Stimulated activated CD8-positive, alpha-beta memory T cell treated with anti-CD3 and anti-CD28 coated beads, Interleukin-4, amount 100 ng/mL, for 48 hours (primary cell): Measurements from ENCODE around the gene KAZN.

Experiments used
- DNase-seq: peaks from one replicate; pipeline ENCODE4 v3.0.0-alpha.2; 2020

KAZN gene

DNA sequence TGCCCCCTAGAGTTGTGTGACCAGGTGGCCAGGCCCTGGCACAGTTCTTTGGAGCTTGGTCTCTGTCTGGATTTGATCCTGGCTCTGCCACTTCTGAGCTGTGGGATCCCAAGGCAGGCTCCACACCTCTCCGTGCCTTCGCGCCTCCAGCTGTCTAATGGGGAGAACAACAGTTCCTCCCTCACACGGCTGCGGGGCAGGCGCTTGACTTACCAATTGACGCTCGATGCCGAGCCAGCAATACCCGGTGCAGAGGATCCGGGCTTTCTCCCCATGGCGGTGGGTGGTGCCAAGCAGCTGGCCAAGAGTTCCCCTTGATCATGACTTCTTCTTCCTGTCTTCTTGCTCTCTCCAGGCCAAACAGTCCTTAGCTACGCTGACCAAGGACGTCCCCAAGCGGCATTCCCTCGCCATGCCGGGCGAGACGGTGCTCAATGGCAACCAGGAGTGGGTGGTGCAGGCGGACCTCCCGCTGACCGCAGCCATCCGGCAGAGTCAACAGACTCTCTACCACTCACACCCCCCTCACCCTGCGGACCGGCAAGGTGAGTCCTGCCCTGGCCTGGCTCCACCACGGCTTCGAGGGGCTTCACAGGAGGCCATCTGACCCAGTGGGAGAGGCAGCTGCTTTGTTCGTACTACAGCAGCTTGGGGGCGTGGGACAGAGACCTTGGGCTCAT, 457.4 kb downstream of the KAZN start:
- DNase-seq: no peak

DNA sequence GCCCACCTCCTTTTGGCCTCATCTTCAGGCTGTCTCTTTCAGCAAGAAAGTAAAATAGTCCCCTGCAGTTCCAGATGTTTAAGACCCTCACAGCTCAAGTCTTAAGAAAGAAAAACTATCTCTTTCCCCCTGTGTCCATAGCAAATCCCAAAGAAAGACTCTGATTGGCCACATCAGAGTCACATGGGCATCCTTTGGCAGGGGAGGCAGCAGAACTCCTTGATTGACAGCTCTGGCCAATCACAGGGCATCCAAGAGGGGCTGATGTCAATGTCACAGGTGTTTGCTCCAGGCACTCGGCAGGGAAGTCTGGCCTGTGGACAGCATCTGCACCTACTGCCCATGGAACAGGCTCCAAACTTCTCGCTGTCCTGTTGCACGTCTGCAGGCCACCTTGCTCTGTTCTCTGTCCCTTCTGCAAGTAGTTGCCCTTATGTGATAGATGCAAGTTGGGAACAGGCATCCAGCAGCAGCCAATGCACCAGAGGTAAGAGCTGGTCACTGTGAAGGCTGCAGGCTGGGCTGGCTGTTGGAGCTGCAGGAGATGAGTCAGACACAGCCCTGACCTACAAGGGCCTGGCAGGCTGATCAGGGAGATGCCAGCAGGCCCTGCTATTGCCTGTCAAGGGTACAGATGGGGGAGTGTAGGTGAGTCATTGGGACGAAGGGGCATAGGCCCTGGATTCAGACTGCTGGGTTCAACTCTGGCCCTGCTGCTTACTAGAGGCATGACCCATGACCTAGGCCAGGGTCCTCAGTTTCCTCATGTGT, 458.2 kb downstream of the KAZN start:
- no peak for DNase-seq

DNA sequence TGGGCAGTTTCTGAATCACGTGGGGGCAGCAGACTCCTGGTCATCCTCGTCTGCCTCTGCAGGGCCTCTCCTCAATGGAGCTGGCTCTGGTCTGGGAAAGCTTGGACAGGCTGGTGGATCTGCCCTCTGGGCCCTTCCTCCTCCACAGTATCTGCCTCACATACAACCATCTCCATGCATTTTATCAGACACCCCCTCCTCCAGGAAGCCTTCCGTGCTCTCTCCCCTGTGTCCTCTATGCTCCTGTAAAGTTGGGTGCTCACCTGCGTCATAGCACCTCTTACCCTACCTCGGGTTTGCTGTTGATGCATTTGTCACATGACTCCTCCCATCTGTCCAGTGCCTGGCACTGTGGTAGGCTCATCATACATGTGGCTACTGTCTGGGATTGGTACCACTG, 459.3 kb downstream of the KAZN start:
- no peak for DNase-seq

DNA sequence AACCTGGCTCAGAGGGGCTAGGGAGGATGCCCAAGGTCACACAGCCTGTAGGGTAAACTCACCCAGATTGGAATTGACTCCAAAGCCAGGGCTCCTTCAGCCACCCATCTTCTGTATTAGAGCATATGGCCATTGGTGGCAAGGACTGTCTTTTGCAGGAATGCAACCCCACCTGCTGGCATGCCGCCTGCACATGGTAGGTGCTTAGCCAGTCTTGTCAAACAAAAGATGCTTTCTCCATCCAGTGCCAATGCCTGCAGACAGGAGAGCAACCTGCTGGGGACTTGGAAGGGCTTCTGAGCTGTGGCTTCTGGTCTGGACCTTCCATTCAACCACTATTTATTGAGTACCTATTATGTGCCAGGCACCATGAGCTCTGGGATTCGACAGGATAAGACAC, 459.8 kb downstream of the KAZN start:
- DNase-seq: no peak

DNA sequence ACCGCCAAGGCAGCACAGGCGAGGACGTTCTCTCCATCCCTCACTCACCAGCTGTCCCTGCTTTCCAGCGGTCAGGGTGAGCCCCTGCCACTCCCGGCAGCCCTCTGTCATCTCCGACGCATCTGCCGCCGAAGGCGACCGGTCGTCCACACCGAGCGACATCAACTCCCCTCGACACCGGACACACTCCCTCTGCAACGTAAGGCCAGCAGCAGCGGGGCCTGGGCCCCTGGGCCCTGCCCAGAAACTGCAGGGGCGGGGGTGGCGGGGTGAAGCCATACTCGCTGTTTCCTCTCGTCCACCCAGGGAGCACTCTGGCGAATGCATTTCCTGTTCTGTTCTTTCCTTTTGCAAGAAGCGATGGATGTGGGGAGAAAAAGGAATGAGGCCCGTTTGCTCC, 461.6 kb downstream of the KAZN start:
- no peak for DNase-seq

DNA sequence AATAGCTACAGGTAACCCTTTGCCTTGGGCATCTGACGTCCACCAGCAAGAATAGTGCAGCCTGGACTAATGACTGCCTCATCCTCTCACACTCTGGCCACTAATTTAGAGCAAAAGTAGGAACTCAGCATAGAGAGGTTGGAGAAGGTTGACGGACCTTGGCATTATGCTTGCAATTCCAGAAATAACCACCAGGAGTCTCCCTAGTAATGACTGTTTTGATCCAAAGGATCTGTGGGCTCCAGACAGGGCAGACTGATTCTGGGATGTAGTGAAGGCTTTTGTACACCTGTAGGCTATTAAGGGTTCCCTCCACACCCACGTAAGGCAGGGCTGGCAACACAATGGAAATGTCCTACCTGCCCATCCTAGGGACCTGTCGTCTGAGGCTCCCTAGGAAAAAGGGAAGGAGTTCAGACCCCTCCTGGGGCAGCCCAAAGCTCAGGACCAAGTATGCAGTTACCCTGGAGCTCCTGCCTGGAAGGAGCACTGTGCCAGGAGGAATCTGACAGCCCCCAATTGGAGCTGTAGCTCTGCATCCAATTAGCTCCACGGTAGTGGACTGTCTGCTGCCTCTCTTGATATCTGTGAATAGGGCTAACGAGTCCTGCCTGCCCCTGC, 464.1 kb downstream of the KAZN start:
- no peak for DNase-seq

DNA sequence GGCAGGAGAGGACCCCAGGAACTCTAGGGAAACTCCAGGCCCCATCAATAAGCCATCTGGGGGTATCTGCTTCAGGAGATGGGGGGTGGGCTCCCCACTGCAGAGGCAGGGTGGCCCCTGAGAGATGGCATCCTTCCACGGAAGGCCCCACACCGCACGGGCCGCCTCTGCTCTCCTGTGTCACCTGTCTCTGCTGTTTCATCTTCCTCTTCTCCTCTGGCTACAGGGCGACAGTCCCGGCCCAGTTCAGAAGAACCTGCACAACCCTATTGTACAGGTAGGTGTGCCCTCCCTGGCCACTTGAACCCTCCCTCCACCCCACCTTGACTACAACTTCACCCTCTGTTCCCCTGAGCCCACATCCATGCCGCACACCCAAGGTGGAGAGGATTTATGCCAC, 464.9 kb downstream of the KAZN start:
- DNase-seq: no peak

DNA sequence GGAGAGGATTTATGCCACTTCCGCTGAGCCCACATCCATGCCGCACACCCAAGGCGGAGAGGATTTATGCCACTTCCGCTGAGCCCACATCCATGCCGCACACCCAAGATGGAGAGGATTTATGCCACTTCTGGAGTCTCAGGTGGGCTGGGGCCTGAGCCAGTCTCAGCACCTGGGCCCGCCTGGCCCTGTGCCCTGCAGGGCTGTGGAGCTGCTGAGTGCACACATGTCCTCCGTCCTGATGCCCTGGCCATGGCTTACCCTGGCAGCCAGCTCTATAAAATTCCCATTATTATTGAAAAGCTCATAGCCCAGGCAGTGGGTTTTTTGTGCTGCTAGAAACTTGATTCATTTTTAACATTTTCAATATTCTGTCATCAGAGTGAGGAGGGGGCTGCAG, 465.3 kb downstream of the KAZN start:
- DNase-seq: no peak

DNA sequence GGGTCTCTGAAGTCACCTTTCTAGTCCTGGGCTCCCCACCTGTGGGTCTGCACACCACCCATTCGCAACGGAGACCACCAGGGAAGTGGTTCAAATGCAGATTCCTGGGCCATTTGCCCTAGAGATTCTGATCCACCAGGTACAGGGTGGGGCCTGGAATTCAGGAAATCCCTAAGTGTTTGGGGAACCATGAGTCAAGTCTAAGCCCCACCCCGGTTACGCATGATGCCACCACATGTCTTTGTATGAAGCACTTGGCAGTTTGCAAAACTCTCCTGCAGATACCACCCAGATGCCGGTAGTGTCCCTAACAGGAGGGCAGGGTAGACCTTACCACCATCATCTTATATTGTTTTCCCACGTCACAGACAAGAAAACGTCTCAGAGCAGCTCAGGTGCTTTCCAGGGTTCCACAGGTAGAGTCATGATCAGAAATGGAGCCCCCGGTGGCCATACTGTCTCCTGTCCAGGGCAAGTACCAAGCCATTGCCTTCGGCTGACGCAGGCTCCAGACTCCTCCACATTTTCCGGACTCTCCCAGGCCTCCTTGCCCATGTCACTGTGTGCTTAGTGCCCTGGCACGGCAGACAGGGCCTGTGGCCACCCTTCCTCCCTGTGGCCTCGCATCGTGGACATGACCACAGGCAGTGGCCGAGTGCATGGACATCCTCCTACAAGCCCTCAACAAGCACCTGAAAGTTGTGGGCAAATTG, 465.9 kb downstream of the KAZN start:
- DNase-seq: no peak

DNA sequence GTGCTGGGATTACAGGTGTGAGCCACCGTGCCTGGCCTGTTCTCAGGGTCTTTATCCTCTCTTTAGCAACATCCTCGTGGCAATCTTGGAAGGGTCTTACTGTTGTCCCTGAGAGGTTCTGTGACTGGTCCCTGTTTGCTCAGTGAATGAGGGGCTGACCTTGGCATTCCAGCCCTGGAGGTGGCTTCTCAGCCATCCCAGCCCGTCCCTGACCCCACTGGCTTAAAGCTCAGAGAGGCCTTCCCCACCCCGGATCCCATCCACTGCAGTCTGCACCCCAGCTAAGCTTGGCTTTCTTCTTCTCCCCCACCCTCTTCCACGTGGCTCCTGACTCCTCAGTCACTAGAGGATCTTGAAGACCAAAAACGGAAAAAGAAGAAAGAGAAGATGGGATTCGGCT, 466.8 kb downstream of the KAZN start:
- DNase-seq: no peak

DNA sequence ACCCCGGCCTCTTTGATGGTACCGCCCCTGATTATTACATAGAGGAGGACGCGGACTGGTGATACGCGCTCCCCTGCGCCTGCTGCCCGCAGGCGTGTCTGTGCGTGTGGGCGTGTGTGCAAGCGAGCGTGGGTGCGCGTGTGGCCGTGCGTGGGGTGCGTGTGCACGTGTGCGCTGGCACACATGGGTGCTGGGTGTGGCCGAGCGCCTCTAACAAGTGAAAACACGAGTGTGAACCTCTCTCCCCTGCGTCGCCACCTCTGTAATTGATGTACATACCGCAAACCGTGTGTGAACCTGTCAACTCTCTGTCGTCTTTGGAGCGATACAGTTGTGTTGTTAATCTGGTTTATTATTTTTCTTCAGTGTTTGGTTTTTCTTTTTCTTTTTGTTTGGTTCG, 467.3 kb downstream of the KAZN start:
- DNase-seq: no peak

DNA sequence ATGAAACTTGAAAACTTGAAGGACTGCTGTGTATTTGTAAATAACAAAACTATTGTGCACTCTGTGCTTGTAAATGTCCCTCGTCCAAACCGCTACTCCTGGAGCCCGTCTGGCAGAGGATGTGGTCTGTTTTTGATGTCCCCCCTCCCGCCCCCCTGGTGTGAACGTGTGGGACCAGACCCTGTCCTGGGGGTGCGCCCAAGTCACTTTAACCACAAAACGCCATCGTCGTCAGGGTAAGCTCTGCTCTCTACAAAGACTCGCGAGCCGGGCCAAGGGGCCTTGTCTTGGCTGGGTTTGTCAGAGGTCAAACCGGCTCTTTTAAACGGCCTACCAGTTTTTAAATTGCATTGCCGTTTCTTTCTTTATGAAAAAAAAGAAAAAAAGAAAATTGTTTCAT, 467.7 kb downstream of the KAZN start:
- no peak for DNase-seq

DNA sequence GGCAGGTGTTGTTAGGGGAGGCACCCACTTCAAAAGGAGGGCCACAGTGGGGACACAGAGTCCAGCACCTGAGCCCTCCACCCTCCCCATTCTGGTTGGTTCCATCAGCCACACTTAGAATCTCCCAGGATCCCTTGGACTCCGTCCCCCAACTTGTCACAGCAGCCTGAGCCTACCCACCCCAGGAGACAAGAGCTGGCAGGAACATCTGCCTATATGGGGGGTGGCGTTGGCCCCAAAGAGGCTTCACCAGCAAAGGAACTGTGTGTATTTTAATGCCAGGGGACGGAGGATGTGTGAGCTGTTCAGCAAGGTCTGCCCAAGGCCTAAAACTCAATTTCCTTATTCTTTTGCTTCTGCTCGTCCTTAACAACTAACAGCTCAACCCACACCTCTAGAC, 468.7 kb downstream of the KAZN start:
- no peak for DNase-seq

DNA sequence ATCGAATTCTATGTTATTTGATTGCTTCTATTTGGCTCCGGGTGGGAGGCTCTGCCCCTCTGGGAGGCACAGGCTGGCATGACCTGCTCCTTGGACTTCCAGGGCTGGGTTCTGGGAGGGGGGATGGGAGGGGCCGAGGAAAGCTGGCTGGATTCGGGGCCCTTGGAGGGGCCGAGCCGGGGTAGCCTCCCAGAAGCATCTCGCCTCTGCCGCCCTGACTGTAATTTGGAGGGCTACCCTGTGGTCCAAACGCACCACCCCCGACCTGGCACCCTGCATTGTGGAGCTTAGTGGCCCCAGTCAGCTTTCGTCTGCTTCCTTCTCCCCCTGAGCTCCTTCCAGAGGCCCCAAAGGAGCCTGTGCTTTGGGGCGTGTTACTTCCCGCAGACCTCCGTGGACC, 469.7 kb downstream of the KAZN start:
- DNase-seq: no peak

DNA sequence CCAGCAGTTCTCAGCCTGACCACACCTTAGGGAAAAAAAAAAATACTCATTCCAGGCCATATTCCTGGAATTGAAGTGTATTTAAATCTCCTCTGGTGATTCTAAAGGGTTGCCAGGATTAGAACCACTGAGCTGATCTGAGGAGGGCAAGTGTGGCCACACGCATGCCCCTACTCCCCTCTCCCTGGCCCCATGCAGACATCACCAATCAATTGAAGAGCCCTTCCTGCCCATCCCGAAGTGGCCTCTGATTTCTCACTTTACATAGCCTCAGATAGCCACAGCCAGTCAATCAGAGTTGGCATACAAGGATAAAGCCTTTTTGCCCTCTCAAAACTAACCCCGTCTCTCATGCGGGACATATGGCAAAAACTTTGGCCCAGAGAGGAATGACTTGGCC, 470.5 kb downstream of the KAZN start:
- DNase-seq: no peak

DNA sequence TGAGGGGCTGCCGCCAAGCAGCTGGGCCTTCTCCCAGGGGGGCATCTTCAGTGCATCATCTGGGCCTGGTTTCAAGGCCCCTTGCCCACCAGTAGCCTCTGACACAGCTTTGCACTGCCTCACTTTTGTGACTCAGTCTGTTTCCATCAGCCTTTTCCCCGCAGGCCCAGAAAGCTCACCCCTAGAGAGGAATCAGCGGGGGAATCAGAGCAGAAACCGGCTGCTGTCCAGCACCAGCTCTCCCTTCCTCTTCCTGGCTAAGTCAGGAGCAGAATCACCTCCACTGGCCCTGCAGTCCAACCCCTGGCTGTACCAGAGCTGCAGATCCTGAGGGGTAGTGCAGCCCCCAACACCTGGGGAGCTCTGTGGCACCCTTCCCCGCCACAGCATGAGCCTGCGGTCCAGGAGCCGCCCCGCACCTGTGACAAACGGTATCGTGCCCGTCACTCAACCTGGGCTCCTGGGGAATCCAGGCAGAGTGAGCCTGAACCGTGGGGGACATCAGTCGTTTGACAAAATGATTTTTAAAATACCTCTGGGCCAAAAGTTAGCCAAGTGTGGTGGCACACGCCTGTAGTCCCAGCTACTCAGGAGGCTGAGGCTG, 471.8 kb downstream of the KAZN start:
- no peak for DNase-seq

DNA sequence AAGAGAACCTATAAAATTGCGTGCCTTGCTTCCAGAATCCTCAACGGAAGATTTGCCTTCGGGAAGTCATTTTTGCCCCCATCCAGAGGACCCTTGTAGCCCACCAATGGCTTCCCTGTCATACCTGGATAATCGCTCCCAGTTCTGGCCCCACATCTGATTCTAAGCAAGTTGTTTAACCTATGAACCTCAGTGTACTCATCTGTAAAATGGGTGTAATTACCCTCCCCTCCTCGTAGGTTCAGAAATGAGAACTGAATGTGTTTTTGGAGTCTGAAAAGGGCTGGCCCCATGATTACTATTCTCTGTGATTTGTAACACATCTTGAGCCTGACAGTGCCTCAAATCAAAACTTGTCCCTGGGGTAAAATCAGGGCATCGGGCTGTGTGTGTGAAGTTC, 473.5 kb downstream of the KAZN start:
- DNase-seq: no peak

DNA sequence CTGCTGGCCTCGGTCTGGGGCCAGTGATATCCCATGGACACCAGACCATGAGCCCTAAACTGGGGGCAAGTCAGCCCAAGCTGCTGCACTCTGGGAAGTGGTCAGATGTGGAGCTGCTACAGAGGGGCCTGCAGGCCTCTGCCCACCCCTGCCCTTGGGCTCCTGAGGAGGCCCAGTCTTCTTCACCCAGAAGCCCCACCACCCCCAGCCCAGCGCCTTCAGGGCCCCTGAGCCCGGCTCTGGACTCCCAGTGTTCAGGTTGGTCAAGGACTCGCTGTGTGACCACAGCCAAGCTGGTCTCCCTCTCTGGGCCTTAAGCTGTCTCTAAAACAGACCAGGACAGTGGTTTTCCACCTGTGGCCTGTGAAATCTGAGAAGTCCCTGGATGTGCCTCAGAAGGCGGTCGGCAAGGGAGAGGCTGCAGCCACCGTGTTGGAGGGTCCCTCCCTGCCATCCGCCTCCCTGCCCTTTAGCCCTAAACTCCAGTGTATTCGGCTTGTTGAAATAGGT, 475.4 kb downstream of the KAZN start:
- DNase-seq: no peak

DNA sequence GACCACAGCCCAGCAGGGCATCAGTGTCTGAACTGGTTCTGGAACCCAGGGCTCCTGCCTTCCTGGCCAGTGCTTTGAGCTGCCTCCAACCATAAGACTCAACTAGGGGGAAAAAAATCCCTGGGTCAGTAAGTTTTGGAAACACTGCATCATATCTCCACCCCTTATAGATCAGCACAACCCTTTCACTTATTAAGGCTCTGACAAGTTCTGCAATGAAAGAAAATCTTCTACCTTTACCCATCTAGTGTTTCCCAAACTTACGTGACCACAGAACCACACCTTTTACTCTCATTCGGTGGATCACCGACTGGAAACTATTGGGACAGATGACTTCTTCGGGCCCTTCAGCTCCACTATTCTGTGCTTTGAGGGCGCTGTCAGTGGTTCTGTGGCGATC, 476.7 kb downstream of the KAZN start:
- DNase-seq: no peak

DNA sequence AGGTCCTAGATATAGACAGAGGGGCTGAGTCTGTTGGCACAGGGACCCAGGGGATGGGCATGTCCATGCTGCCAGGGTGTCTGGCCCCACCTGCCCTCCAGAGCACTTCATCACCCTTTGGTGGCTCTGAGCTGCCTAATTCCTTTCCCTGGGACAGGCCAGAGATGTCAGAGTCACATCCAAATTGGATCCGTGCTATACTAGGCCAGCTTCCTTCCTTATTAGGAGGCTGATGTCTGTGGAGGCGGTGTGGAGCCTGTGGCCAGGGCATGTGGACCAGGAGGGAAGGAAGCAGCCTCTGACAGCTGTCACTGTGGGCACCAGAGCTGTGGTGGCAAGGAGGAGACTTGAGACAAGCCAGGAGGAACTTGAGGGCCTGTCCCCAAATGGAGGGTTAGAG, 477.3 kb downstream of the KAZN start:
- no peak for DNase-seq

DNA sequence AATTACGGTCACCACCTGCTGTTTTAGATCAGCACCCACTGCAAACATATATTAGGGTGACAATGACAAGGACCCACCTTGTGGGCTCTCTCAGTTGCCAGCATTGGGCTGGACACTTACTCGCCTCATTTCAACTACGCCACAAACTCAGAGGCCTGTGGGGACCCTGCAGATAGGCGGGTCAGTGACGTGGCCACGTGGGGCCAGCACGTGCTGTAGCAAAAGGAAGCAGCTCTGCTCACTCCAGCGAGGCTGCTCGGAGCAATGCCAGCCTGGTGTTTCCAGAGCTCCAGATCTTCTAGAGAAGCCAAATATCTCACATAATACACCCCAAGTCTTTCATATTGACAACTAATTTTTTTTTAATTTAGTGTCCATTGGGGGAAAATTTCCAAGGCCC, 478.3 kb downstream of the KAZN start:
- DNase-seq: no peak

DNA sequence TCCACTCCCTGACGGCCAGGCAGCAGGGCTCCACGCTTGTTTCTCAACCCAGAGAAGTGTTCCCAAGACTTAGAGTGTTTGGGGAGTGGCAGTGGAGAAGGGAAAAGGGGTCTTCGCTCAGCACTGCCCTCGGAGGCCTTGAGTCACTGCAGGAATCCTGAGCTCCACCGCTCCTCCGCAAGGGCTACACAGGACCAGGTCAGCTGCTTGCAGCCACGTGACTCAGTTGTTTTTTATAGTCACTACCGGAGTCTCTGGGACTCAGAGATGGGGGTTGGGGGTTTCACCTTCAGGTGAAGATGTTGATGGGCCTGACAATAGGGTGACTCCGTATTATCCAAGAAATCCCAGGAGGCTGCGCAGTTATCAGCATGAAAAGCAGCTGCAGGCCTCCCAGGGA, 478.9 kb downstream of the KAZN start:
- no peak for DNase-seq

DNA sequence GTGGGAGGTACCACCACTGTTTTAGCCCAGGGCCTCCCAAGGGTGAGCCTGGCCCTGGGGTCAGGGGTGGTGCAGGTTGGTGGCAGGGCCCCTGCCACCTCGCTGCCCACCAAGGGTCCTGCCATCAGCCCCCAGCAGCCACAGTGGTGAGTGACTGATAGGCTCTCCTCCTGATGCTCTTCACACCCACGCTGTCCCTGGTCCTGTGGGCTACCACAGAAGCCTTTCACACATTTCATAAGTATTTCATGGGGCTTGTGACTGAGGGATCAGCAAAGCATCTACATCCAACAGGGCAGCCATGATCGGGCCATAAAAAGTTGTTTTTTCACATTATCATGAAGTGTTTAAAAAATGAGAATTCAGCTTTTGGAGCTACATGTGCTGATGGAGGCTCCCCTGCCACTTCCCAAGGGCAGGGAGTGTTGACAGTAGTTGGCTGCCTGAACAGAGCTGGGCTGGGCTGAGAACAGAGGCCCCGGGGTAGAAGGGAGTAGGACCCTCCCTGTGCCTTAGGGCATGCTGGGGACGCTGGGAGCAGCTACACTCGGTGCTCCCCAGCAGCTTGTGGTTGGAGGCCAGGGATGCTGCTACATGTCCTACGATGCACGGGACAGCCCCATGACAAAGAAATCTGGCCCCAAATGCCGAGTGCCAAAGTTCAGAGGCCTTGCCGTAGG, 482.0 kb downstream of the KAZN start:
- no peak for DNase-seq
